GM21381 (cell line): ENCODE measurements around the gene FAM151B.

ENCODE experiments used
- ATAC-seq: cut with Tn5 transposase; IDR thresholded peaks from one replicate; pipeline ENCODE4 v1.9.1; 2021; ENCODE audit warnings: mild to moderate bottlenecking, moderate library complexity; ENCODE audit not compliant: unreplicated experiment

The FAM151B gene

DNA sequence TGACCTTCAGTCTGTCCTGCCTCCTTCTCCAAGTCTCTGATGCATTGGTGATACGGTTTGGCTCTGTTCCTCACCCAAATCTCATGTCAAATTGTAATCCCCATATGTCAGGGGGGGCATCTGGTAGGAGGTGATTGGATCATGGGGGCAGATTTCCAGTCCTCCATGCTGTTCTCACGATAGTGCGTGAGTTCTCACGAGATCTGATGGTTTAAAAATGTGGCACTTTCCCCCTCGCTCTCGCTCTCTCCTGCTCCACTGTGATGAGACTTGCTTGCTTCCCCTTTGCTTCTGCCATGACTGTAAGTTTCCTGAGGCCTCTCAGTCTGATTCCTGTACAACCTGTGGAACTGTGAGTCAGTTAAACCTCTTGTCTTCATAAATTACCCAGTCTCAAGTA lies 96.9 kb downstream of the FAM151B start:
- ATAC-seq, result no peak

DNA sequence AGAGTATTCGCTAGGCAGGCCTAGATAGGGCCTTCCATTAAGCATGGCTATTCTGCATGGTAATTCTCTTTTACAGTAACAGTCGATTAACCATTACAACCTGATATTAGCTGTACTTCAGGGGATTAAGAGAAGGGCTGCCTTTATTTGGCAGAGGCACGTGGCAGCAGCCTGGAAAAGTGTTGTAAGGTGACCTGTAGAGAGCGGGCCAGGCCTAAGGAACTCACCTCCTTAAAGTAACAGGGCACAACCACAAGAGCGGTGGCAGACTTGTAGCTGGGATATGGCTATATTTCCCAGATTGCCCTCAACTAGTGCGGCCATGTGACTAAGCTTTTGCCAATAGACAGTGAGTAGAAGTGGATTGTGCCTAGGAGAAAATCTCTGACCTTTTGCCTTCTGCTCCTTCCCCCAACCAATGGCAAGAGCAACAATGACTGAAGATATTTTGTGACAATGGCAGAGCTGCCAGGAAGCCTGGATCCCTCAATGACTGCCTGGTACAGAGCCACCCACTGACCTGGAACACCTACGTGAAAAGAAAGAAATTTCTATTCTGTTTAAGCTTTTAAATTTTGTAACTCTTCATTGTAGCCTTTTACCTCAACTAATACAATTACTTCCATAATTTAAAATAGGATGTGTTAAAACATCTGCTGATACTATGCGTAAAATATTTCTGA lies 101.1 kb downstream of the FAM151B start:
- ATAC-seq, result no peak

DNA sequence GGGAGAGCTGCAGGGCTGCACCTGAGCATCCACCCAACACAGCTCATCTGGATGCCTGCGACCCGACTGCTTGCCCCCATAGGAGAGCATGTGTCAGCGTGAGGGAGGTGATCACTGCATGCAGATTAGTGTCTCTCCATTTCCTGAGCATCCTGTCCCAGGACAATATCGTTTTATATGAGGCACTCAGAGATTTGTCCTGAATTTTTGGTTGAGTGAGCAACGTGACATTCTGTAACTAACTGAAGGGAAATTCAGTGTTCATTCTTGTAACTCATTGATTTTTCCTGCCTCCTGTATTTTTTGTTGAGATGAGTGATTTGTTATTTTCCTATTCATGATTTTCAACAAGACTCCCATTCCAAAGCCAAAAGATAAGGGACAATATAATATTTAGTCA lies 102.9 kb downstream of the FAM151B start:
- ATAC-seq, result no peak

DNA sequence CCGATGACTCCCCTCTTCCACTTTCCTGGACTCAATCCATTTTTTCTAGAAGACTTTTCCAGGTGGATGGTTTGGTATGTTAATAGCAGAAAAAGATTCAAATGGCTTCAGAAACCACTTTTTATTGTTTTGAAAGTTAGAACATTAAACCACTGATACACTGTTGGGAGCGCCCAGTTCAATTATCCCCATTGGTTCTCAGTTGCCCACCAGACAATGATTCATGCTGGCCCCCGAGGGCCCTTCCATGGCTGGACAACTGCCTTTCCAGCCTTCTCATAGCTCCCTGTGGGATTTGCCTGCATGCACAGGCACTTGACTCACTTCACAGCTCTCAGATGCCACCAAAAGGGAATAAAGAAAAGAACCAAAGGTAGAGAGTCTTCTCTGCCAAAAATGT lies 103.5 kb downstream of the FAM151B start:
- ATAC-seq, result no peak

DNA sequence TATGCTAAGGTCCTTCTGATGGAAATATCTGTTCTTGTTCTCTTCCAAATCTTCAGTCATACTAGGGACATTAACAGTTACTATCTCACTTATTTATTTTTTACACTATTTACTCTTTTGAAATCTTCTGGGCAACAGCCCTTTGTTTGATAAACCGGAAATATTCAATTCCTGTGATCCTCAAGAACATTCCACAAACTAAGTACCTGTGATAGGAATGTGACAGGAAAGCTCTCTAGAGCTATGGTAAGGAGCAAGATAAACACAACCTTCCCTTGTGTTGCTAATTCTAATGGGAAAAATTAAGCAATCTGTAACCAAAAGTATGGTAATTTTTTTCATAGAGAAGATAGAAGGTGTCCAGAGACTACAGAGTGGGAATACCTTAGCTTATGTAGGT lies 104.2 kb downstream of the FAM151B start:
- ATAC-seq, result no peak
